ENCODE data around the gene IRGQ.
"Not testable (repeated sequence)": the region's sequence is repeated elsewhere in the genome, so short reads cannot be mapped to it uniquely, and the experiment has no call there.

IRGQ gene

GRCh38 chr19:43623889-43624670 lies 28.1 kb upstream of the IRGQ start:
- DNase-seq: no peak

GRCh38 chr19:43622956-43623355 lies 27.0 kb upstream of the IRGQ start:
- DNase-seq: no peak

GRCh38 chr19:43622070-43622469 lies 26.1 kb upstream of the IRGQ start:
- no peak for DNase-seq

- no peak for DNase-seq
Observed at GRCh38 chr19:43620061-43621001, 24.4 kb upstream of the IRGQ start.

GRCh38 chr19:43619262-43620060 lies 23.5 kb upstream of the IRGQ start, which contains the start of gene ZNF428:
Gene ZNF428, minus strand, starts transcription at chr19:43619629. Its CDS starts 5,325 bp downstream, at chr19:43614304.
- DNase-seq: peak; percentile 91

DNA sequence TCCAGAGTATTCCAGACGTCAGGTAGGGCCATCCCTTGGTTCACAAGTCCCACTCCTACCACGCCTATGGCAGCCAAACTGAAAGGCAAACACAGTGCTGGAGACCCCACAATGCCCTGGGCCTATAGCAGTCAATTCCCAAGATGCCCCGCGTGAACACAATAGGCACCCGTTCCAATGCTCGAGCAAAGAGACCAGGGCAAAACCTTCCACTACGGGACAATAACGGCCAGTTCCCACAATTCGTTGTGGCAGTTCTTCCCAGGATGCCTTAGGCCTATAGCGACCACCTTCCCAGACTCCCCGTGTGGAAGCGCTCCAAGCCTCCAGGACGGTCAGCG lies 23.0 kb upstream of the IRGQ start:
- peak; percentile 49 for DNase-seq

GRCh38 chr19:43616954-43617353 lies 21.0 kb upstream of the IRGQ start:
- DNase-seq: no peak

DNA sequence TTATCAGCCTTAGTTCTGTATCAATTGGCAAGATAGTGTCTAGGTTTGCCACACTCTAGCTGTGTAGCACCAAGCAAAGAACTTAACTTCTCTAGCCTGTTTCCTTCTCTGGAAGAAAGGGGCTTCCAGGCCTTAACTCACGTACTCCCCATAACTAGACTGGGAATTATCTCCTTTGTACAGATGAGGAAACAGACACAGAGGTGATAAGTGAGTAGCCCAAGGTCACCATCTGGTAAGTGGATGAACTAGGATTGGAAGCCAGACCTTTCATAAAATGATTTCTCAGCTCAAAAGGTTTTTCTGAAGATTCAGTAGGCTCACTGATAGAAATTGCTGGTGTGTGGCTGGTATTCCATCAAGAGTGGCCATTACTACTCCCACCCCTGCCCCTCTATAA lies 20.4 kb upstream of the IRGQ start:
- no peak for DNase-seq

- no peak for DNase-seq
Observed at GRCh38 chr19:43612374-43612773, 16.4 kb upstream of the IRGQ start.

DNA sequence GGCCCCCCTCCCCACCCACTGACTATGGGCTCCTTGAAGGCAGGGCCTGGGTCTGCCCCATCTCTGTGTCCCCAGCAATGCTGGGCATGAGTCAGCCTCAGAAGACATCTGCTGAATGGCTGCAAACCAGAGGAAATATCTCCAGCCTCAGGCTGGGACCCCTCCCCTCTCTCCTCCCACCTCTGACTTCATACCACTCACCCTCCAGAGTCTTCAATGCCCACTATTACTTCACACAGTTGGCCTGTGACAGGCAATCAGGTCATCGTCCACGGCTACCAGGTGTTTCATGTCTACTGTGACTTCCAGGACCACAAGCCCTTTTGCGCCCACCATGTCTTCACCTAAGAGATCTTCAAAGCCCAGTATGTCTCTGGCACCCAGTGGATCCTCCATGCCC lies 15.9 kb upstream of the IRGQ start, which contains the start of gene SRRM5:
TSS of gene SRRM5 (plus strand) at position 301 of the 400 bp plus-strand sequence. CDS start at position 335, 34 bp downstream.
- no peak for DNase-seq

DNA sequence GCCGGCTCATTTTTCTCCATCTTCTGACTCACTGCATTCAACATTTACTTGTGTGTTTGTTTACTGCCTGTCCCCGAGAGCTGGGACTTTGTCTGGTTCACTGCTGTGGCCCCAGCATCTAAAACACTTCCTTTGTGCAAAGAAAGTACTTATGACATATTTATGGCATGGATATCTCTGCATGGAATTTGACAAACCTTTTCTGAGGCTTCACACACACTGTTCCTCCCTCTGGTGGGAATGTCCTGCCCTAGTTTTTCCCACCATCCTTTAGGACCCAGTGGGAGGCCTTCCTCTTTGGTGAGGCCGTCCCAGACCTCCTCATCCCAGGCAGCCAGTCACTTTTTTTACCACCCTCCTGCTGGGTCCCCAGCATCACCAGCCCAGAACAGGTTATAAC lies 14.6 kb upstream of the IRGQ start:
- DNase-seq: no peak

- DNase-seq: no peak
Observed at GRCh38 chr19:43609872-43610271, 13.9 kb upstream of the IRGQ start.

DNA sequence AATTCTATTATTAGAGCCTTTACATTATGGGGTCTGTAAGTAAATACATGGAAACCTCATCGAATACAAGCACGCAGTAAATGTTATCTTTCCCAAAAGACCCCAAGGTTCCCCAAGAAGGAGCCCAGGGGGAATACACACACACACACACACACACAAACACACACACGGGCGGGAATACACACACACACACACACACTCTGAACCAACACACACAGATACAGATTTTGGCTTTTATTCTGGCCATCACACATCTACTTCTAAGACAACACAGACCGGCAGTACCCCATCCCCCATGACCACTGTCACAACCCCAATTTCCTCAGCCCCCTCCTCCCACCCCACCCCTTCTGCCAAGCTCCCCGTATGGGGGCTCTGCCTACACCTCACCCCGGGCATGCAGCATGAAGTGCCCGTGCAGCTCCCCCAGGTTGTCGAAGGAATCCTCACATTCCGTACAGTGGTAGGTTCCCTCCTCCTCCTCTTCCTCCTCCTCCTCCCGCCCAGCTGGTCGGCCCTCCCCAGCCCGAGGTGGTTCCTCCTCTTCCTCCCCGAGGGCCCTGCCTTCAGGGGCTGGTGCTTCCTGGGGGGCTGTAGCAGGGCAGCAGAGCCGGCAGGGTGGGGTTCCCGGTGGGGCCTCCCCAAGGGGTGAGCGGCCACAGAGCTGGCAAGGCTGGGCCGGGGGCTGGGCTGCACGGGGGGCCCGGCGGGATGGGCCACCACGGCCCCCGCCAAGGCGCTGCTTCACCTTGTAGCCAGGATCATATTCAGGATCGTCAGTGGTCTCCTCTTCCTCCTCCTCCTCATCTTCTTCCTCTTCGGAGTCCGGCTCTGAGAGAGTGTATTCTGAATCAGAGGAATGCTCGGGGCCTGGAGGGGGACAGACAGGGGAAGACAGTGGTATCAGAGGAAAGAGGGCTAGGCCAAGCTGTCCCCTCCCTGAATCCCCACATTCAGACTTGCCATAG lies 11.6 kb upstream of the IRGQ start:
- DNase-seq: no peak

DNA sequence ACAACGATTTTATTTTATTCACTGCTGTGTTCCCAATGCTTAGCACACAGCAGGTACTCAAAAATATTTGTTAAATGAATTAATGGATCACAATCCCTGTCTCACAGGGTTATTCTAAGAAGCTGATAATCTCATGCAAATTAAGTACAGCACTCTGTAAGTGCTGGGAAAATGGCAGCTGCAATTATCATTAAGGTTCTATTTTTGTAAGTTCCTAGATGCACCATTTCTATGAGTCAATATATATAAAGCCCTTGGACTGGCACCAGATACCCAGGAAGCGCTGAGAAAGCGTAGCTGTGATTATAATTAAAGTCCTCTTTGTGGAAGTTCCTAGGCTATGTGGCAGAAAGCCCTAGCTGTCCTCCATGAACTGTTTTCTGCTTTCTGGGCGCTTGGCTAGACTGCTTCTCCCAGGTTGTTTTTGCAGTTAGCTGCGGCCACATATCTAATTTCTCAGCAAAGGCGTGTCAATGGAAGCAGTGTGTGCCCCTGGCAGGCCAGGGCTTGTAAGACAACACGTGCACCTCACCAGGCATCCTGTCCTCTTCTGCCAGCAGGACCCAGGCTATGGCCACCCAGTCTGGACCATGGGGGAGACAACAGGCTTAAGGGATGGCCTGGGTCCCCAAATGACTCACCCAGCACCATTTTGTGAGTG lies 10.8 kb upstream of the IRGQ start:
- DNase-seq: no peak

- DNase-seq: no peak
Observed at GRCh38 chr19:43605875-43606568, 10.1 kb upstream of the IRGQ start.

- DNase-seq: not testable (repeated sequence)
Observed at GRCh38 chr19:43600326-43600725, 4.4 kb upstream of the IRGQ start.

- no peak for DNase-seq
Observed at GRCh38 chr19:43599635-43600295, 3.8 kb upstream of the IRGQ start.

DNA sequence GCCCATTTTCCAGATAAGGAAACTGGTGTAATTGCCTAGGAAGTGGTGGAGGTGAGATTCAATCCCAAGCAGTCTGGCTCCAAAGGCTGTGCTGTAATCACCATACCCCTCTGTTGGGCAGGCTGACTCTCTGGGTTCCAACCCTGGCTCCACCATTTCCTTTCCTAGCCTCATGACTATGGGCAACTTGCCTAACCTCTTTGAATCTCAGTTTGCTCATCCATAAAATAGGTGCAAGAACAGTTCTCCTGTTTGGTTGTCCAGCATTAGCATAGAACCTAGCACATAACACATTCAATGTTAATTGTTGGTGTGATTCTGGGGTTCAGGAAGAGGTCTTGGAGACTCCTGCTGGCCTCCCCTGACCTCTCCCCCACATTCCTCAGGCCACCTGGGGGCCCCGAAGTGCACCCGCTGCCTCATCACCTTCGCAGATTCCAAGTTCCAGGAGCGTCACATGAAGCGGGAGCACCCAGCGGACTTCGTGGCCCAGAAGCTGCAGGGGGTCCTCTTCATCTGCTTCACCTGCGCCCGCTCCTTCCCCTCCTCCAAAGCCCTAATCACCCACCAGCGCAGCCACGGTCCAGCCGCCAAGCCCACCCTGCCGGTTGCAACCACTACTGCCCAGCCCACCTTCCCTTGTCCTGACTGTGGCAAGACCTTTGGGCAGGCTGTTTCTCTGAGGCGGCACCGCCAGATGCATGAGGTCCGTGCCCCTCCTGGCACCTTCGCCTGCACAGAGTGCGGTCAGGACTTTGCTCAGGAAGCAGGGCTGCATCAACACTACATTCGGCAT lies 2.7 kb upstream of the IRGQ start:
- no peak for DNase-seq

DNA sequence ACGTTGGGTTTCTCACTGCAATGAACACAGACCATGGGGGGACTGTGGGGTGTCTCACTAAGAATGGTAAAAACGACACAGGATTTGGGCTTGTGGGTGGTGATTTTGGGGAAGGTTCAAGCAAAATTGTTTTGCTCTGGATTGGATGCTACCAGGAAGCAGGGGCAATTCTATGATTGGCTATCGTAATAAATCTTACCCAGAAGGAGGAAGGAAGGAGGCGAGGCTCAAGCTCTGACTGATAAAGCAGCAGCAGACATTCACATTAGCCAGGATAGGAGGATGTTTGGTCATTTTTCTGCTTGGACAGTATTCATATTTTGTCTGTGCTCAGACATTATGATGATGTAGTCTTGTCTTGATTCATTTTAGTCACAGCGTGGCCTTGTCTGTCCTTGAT lies 1.9 kb upstream of the IRGQ start:
- DNase-seq: no peak

All from fibroblast of skin of right biceps (primary cell).